MM.1S (cell line): ENCODE measurements around the gene CHCHD6.

Source experiments
- CTCF ChIP-seq: fragments of 300-600 bp; sonication (generic); IDR thresholded peaks from 2 replicates; pipeline ENCODE4 v1.5.1; 2016; ENCODE audit warnings: antibody characterized with exemption, low read length, mixed read lengths
- EZH2 ChIP-seq: fragments of 300-600 bp; sonication (generic); optimal IDR thresholded peaks from 2 replicates; pipeline ENCODE3; 2017; ENCODE audit warnings: low read depth, mild to moderate bottlenecking, antibody characterized with exemption, low read length, mixed read lengths
- EZH2phosphoT487 ChIP-seq: fragments of 300-600 bp; sonication (generic); IDR thresholded peaks from 2 replicates; pipeline ENCODE4 v1.6.1; 2018; ENCODE audit warnings: antibody characterized with exemption, low read length

GRCh38 chr3:126948980-126949535 lies 245.0 kb downstream of the CHCHD6 start:
- no peak for TF ChIP-seq CTCF
- TF ChIP-seq EZH2phosphoT487, result no peak
- no peak for TF ChIP-seq EZH2
